ENCODE results near the gene SYNGR1. TPM values are rescaled to one million over a fixed set of nuclear protein-coding genes. Genes with fewer than 3 reads are reported as not detected.

Gene SYNGR1
- total and polyA plus RNA-seq, 2 of the 8 experiments (the other 6 are each of a cell fraction or from before 2014, with no cell fraction given): 32.5 to 84.7 TPM

- Histone ChIP-seq H3K79me2 (ENCODE audit: control insufficient read depth in 1 of 2, insufficient read depth in 2 of 2, low read length in 2 of 2) (no peaks in the 10 kb centered on the region), H3K23ac (ENCODE audit: insufficient read length) (no peak overlapping the region), H3K27ac (ENCODE audit: low read depth, low read length) (no peak overlapping the region), H3K4ac (replicated peaks; ENCODE audit: insufficient read length, low read depth, low read length) (no peak overlapping the region), H3K18ac (ENCODE audit: extremely low read depth, low read length) (no peak overlapping the region), H2BK12ac (ENCODE audit: low read depth, low read length) (no peak overlapping the region), H3K4me2 (ENCODE audit: insufficient read depth in 1 of 2, low read depth in 2 of 2, low read length in 2 of 2) (no peak overlapping the region), H3K36me3 (ENCODE audit: control insufficient read depth in 2 of 4, insufficient read depth in 4 of 4, low read length in 3 of 4) (no peaks in the 10 kb centered on the region), H3K4me1 (replicated peaks in 1 of 4; ENCODE audit: control insufficient read depth in 3 of 4, insufficient read depth in 4 of 4, low read length in 3 of 4) (0 out of 7 replicates have a peak, but pooled peaks cover 0 to 5% (median 0%) of the 10 kb centered on the region in 4 experiments), H2AK5ac (ENCODE audit: low read depth, low read length) (no peak overlapping the region), H4K8ac (ENCODE audit: extremely low read depth, insufficient read depth, low read length) (no peak overlapping the region), H3K14ac (ENCODE audit: insufficient read length) (no peak overlapping the region), H4K20me1 (replicated peaks in 1 of 2; ENCODE audit: control insufficient read depth in 1 of 2, insufficient read depth in 2 of 2, low read length in 2 of 2) (peaks cover 0 to 2% of the 10 kb centered on the region in 2 experiments), H3K23me2 (ENCODE audit: low read depth, low read length) (no peaks in the 10 kb centered on the region), H2BK15ac (ENCODE audit: low read length) (no peak overlapping the region), H3K27me3 (replicated peaks in 1 of 4; ENCODE audit: control insufficient read depth in 3 of 4, extremely low read depth in 1 of 4, insufficient read depth in 3 of 4, low read length in 3 of 4) (no peaks in the 10 kb centered on the region; a peak in 1 of 7 replicates), H3K9me3 (ENCODE audit: insufficient read depth in 2 of 2, low read depth in 1 of 2, low read length in 1 of 2) (no peaks in the 10 kb centered on the region), H4K5ac (ENCODE audit: insufficient read length, low read depth, low read length) (no peak overlapping the region), H2AFZ (ENCODE audit: low read length) (no peak overlapping the region), H3K4me3 (ENCODE audit: extremely low read depth in 1 of 4, insufficient read depth in 2 of 4, low read depth in 3 of 4, low read length in 4 of 4) (no peak overlapping the region), H2BK120ac (replicated peaks; ENCODE audit: low read depth, low read length) (no peak overlapping the region), H3K56ac (replicated peaks; ENCODE audit: insufficient read length, low read depth, low read length) (no peak overlapping the region), H3K79me1 (ENCODE audit: low read depth, low read length) (no peaks in the 10 kb centered on the region), H4K91ac (replicated peaks; ENCODE audit: insufficient read length, low read length) (no peak overlapping the region), H2BK20ac (ENCODE audit: low read length) (no peak overlapping the region), H2BK5ac (ENCODE audit: low read depth, low read length) (peak overlapping the region; percentile 49; the same call in 1 of the 2 replicates), H3K9ac (replicated peaks in 1 of 4; ENCODE audit: extremely low read depth in 1 of 4, low read depth in 3 of 4, low read length in 3 of 4) (no peak overlapping the region)
- WGBS, 2 experiments (ENCODE audit: extremely low coverage in 1 of 2, insufficient coverage in 1 of 2, insufficient read length in 1 of 2, insufficient replicate concordance in 2 of 2, low coverage in 1 of 2, low lambda C conversion rate in 2 of 2, missing lambda C conversion rate in 1 of 2): 89% methylated on average over 4 of the region's 8 CpGs; no CpG with 5 or more reads in 1 of the 2 experiments
- POLR2A ChIA-PET (ENCODE audit: partially characterized antibody): interaction anchor here (0.8 to 2.7 kb wide), 4 partner anchors 17 to 70 kb away, joined by 3 to 6 read pairs (median 4); no protein-coding TSS in a partner anchor
- TF ChIP-seq JUN (IDR thresholded peaks at IDR 0.05; ENCODE audit: low read depth, low read length): no peak
- no peak for TF ChIP-seq TEAD4 (IDR thresholded peaks at IDR 0.05; ENCODE audit: low read depth, low read length)
- TF ChIP-seq FOSL1 (IDR thresholded peaks at IDR 0.05; ENCODE audit: insufficient read depth, low read depth, low read length): no peak
- TF ChIP-seq RFX5 (IDR thresholded peaks at IDR 0.05; ENCODE audit: borderline replicate concordance, low read depth, low read length): no peak
- TF ChIP-seq POLR2AphosphoS5 (IDR thresholded peaks at IDR 0.05; ENCODE audit: low read depth, low read length): no peak
- CTCF ChIA-PET (ENCODE audit: partially characterized antibody): interaction anchor here (0.9 to 1.7 kb wide), 7 partner anchors 13 to 132 kb away, joined by 3 to 5 read pairs (median 3); no protein-coding TSS in a partner anchor
- FAIRE-seq (no peak), DNase-seq (ENCODE audit: low read depth in 1 of 2, low spot score in 2 of 2) (no peak)
These were observed 32.1 kb downstream of the SYNGR1 start for GRCh38 chr22:39381930-39382329.
